ENCODE data around the gene DNAJB13.

The DNAJB13 gene

DNA sequence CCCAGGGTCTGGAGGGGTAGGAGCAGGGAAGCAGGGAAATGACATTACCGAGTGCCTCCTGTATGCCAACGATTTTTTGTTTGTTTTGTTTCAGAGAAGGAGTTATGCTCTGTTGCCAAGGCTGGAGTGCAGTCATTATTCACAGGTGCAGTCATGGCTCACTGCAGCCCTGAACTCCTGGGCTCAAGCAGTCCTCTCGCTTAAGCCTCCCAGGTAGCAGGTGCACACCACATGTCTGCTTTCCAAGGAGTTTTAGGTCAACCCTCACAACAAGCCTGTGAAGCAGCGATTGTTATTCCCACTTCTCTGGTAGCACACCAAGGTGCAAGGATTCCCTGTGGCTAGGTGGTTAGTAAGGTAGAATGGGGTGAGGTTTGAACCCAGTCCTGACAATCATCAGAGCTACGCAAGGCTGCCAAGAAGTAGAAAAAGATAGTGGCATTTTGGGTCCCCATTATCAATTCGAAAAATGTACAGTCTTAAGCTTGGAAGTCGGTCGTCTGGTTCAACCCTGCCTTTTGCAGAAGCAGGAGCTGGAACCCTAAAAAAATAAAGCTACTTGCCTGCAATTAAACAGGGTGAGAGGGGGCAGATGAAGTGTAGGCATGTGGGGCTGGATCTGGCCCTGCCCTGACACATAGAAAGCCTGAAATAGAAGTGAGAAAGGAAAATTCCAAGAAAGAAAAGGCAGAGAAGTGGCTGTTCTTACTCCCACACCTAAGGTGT lies 48.9 kb downstream of the DNAJB13 start:
- ChIA-PET POLR2A (no interaction called here), CTCF (interaction anchor here (1.2 to 1.7 kb wide), 2 partner anchors 15 to 19 kb away, joined by 3 to 7 read pairs; no protein-coding TSS in a partner anchor)
- DNase-seq (ENCODE audit: extremely low spot score) = no peak
- TF ChIP-seq, protein P1, sequence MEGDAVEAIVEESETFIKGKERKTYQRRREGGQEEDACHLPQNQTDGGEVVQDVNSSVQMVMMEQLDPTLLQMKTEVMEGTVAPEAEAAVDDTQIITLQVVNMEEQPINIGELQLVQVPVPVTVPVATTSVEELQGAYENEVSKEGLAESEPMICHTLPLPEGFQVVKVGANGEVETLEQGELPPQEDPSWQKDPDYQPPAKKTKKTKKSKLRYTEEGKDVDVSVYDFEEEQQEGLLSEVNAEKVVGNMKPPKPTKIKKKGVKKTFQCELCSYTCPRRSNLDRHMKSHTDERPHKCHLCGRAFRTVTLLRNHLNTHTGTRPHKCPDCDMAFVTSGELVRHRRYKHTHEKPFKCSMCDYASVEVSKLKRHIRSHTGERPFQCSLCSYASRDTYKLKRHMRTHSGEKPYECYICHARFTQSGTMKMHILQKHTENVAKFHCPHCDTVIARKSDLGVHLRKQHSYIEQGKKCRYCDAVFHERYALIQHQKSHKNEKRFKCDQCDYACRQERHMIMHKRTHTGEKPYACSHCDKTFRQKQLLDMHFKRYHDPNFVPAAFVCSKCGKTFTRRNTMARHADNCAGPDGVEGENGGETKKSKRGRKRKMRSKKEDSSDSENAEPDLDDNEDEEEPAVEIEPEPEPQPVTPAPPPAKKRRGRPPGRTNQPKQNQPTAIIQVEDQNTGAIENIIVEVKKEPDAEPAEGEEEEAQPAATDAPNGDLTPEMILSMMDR (IDR thresholded peaks at IDR 0.05; ENCODE audit: control extremely low read depth, extremely low read depth, low read depth, missing control alignments) = no peak

DNA sequence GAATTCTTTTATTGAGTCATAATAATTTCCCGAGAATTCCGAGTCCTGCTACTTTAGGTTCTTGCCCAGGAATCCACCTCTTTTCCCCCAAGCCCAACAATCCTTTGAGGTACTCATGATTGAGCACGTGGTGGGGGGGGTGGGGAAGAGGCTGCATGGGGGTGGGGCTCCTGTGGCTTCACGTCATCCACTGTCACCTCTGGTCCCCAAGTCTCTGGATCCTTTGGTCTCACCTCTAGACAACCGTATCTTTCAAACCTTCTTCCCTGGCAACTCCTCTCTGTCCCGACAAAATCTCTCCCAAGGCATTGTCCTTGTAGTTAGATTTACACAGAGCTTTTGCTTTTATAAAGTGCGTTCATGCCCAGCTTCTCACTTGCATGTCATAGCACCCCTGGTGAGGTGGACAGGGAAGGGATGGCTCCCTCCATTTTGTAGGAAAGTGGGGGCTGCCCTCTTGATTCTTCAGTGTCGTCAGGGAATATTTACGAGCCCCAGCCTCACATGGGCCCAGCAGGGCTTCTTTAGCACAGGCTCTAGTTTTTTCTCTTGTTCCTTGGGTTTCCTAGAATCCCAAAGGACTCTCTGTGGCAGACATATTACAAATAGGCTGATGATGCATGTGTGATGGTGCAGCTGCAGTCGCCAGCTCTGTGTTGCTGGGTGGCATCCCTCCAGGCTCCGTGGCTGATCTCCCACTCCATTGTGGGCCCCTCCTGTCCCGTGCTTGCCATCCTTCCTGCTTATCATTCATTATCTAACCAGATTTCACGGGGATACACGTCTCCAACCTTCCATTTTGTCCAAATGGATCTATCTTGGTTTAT lies 49.7 kb downstream of the DNAJB13 start:
- CTCF ChIA-PET = interaction anchor here (1.0 to 1.7 kb wide), 3 partner anchors 14 to 20 kb away, joined by 3 to 7 read pairs (median 3); no protein-coding TSS in a partner anchor
- TF ChIP-seq, protein P1 (IDR thresholded peaks at IDR 0.05; ENCODE audit: control extremely low read depth, extremely low read depth, low read depth, missing control alignments) = no peak
- no peak for DNase-seq (ENCODE audit: extremely low spot score)
- POLR2A ChIA-PET = no interaction called here

DNA sequence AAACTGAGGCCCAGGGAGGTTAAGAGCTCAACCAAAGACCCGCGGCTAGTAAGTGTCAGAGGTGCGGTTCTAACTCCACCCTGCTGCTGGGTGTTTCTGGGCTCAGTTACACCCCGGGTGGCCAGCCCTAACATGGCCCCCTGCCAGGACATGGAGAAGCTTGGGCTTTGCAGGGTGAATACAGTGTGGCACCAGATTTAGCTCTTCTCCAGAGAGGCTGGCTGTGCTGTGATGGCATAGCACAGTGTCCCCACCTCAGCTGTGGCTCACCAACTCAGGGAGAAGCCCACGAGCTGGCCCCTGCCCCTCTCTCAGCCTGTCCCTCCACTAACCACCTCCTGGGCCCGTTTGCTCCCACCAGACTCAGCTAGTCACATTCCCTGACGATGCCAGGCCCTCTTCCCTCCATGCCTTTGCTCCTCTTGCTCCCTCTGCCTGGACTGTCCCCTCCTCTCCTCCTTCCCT lies 51.0 kb downstream of the DNAJB13 start:
- CTCF ChIA-PET = interaction anchor here (0.6 to 1.3 kb wide), 4 partner anchors 9 to 37 kb away, joined by 3 to 7 read pairs (median 4); no protein-coding TSS in a partner anchor
- TF ChIP-seq, protein P1 (IDR thresholded peaks at IDR 0.05; ENCODE audit: control extremely low read depth, extremely low read depth, low read depth, missing control alignments) = no peak
- no peak for DNase-seq (ENCODE audit: extremely low spot score)
- POLR2A ChIA-PET = interaction anchor here (0.5 to 0.8 kb wide), 2 partner anchors 10 to 52 kb away, joined by 4 read pairs; no protein-coding TSS in a partner anchor

DNA sequence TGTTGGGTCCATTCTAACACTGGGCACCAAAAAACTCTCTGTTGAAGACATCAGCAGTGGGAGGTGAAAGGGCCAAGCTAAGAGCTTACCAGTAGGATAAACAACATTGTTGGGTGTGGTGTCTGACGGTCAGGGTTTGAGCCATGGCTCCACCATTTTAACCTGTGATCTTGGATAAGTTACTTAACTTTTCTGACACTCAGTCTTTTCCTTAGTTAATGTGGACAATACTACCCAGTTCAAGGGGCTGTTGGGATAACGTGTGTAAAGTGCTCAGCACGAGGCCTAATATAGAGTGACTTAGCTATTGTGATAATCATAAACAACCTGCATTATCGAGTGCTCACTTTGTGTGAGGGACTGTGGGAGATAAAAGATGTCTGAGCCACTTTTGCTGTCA lies 52.0 kb downstream of the DNAJB13 start:
- CTCF ChIA-PET = interaction anchor here (1.3 to 3.1 kb wide), 2 partner anchors 13 to 22 kb away, joined by 4 to 8 read pairs; no protein-coding TSS in a partner anchor
- POLR2A ChIA-PET = no interaction called here
- TF ChIP-seq, protein P1 (IDR thresholded peaks at IDR 0.05; ENCODE audit: control extremely low read depth, extremely low read depth, low read depth, missing control alignments) = no peak
- DNase-seq (ENCODE audit: extremely low spot score) = no peak

DNA sequence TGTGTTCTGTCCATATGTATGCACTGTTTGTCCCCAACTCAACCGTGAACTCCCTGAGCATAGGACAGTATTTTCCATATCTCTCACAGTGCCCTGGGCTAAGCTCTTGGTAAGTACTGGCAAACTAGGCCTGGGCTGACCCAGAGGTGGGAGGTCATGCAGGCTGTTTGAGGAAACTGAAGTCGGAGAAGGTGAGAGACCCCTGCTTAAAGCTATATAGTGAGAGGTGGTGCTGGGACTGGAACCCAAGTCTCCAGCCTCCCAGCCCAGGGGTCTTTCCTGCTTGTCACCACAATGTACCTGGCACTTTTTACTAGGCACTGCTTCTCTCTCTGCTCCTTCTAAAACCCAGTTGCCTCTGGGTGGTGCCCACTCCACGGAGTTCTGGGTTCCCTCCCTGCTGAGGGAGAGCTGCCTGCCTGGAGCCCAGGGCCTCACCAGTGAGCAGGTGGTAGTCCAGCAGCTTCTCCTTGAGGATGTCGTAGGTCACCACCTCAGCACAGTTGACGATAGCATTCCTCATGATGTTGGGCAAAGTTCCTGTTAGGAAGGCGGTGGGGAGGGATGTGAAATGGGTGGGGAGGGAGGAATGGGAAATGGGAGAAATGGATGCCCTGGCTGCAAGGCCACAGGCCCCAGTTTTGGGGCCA lies 53.3 kb downstream of the DNAJB13 start:
- TF ChIP-seq, protein P1 (IDR thresholded peaks at IDR 0.05; ENCODE audit: control extremely low read depth, extremely low read depth, low read depth, missing control alignments) = no peak
- no peak for DNase-seq (ENCODE audit: extremely low spot score)
- POLR2A ChIA-PET = interaction anchor here (1.2 kb wide), 1 partner anchor 24 kb away, joined by 3 read pairs; no protein-coding TSS in a partner anchor
- CTCF ChIA-PET = interaction anchor here (0.9 to 3.1 kb wide), 3 partner anchors 9 to 24 kb away, joined by 3 to 8 read pairs (median 4); no protein-coding TSS in a partner anchor
